Calu3 (cell line): ENCODE data around the gene SV2A. TPM values are rescaled to one million over a fixed set of nuclear protein-coding genes. Genes with fewer than 3 reads are reported as not detected.

ENCODE experiments used
- BruUV-seq: library from RNA; stranded (reverse); fragments of 400-500 nt; replicated peaks from 2 replicates; lab custom pipeline; 2021; lab: Mats Ljungman, UMichigan
- CTCF ChIA-PET: fragments of 300-600 bp; sonication (Branson Sonifier 250); formaldehyde crosslinking; loops from one replicate; lab custom pipeline; 2022; ENCODE audit warnings: antibody characterized with exemption; lab: Charles Lee
- DNase-seq: peaks from one replicate; pipeline ENCODE4 v3.0.0; 2022
- H3K27ac Mint-ChIP-seq: one replicate; pipeline ENCODE4 v1.8.0; 2022; ENCODE audit warnings: mixed read lengths; ENCODE audit not compliant: unreplicated experiment
- H3K27me3 Mint-ChIP-seq: one replicate; pipeline ENCODE4 v1.8.0; 2022; ENCODE audit warnings: mixed read lengths; ENCODE audit not compliant: unreplicated experiment
- H3K36me3 Mint-ChIP-seq: one replicate; pipeline ENCODE4 v1.8.0; 2022; ENCODE audit warnings: mild to moderate bottlenecking, moderate library complexity, mixed read lengths; ENCODE audit not compliant: insufficient read depth, unreplicated experiment
- H3K4me1 Mint-ChIP-seq: one replicate; pipeline ENCODE4 v1.8.0; 2022; ENCODE audit warnings: mild to moderate bottlenecking, low read depth, mixed read lengths; ENCODE audit not compliant: unreplicated experiment
- H3K4me3 Mint-ChIP-seq: one replicate; pipeline ENCODE4 v1.8.0; 2022; ENCODE audit warnings: mild to moderate bottlenecking, low read depth, moderate library complexity, mixed read lengths; ENCODE audit not compliant: unreplicated experiment
- H3K9me3 Mint-ChIP-seq: one replicate; pipeline ENCODE4 v1.8.0; 2022; ENCODE audit warnings: low read depth, mixed read lengths; ENCODE audit not compliant: unreplicated experiment
- intact Hi-C: fragments of 100-400 bp; cut with micrococcal nuclease; formaldehyde crosslinking; loops from one replicate; pipeline ENCODE4 v1.10.0; 2022; ENCODE audit not compliant: unreplicated experiment
- total RNA-seq: library from RNA; stranded (reverse); gene quantifications from 2 replicates; pipeline ENCODE4 v1.2.3, GENCODE V29; 2022
- TF ChIP-seq, protein P1 (sequence below): fragments of 200-600 bp; IDR thresholded peaks from one replicate; pipeline ENCODE4 v1.8.0; 2022; ENCODE audit warnings: antibody characterized with exemption; ENCODE audit not compliant: unreplicated experiment

The SV2A gene
- total RNA-seq, 1 experiment from 2014 or later = 0.12 TPM

DNA sequence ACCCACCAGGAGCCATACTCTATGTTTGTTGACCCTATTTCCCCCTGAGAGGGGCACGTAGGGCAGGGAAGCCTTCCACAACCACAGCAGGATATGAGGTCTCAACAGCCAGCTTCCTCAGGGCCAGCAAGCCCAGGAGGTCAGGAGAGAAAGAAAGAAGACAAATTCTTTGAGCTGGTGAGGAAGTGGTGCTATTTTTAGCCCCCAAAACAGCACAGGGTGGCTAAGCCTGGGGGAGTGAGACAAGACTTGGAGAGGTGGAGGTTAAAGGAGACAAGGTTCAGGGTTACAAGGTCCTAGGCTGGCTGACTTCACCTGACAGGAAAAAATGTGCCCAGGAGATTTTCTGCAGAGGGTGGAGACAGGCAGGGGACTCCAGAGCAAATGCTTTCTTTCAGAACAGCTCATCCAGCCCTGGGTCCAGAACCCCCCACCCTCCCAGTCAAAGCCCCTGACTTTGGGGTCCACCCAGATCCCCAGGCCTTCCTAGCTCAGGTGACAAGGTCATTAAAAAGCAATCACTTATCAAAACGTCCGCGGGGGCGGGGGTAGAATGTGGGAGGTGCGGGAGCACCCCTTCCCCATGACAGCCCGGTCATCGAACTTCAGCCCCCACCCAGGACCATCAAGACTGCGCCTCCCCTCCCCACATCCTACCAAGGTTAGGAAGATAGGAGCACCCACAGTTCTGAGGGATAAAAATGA lies 1.3 kb downstream of the SV2A start:
- TF ChIP-seq, protein P1, sequence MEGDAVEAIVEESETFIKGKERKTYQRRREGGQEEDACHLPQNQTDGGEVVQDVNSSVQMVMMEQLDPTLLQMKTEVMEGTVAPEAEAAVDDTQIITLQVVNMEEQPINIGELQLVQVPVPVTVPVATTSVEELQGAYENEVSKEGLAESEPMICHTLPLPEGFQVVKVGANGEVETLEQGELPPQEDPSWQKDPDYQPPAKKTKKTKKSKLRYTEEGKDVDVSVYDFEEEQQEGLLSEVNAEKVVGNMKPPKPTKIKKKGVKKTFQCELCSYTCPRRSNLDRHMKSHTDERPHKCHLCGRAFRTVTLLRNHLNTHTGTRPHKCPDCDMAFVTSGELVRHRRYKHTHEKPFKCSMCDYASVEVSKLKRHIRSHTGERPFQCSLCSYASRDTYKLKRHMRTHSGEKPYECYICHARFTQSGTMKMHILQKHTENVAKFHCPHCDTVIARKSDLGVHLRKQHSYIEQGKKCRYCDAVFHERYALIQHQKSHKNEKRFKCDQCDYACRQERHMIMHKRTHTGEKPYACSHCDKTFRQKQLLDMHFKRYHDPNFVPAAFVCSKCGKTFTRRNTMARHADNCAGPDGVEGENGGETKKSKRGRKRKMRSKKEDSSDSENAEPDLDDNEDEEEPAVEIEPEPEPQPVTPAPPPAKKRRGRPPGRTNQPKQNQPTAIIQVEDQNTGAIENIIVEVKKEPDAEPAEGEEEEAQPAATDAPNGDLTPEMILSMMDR = no peak
- no peaks in the 10 kb centered on the region for H3K36me3 Mint-ChIP-seq
- no peak overlapping the region for H3K4me3 Mint-ChIP-seq
- intact Hi-C loops = no loop called here
- no peak for DNase-seq
- BruUV-seq = no TSS peak
- CTCF ChIA-PET = no interaction called here
- no peak overlapping the region for H3K27ac Mint-ChIP-seq
- peaks cover 46% of the 10 kb centered on the region for H3K27me3 Mint-ChIP-seq
- no peaks in the 10 kb centered on the region for H3K9me3 Mint-ChIP-seq
- H3K4me1 Mint-ChIP-seq = no peaks in the 10 kb centered on the region

DNA sequence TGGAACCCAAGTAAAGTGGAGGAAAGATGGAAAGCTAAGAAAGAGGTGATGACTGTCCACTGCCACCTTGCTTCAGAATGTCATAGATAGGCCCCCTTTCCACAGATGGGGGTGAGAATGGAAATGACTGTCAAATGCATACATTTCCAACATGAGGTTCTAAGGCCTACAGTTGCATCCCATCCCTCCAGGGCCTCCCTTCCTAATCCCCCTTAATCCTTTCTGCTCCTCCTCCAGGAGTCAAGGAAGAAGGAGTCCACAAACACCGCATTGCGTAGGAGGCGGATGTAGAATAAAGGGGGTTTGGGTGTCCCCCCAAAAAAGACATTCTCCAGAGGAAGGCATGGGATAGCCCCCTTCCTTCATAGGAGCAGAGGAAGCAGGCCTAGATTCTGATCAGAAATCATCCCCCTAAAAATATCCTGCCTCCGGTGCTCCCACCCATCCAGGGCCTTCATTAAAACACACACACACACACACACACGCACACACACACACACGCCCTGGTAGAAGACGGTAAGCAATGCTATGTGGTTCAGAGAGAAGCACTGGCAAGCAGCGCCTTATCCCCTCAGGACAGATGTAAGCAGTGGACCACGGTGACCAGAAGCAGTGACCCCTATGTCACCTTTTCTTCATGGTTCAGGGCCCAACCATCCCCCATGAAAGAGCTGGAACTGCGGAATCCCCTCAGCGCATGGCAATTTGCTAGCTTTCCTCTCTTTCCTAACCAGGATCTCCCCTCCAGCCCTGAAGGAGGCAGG lies 2.0 kb downstream of the SV2A start:
- no TSS peak for BruUV-seq
- no peak overlapping the region for H3K27ac Mint-ChIP-seq
- peaks cover 51% of the 10 kb centered on the region for H3K27me3 Mint-ChIP-seq
- no peak for DNase-seq
- no peak overlapping the region for H3K4me3 Mint-ChIP-seq
- no peaks in the 10 kb centered on the region for H3K36me3 Mint-ChIP-seq
- TF ChIP-seq, protein P1 = no peak
- H3K9me3 Mint-ChIP-seq = no peaks in the 10 kb centered on the region
- CTCF ChIA-PET = no interaction called here
- intact Hi-C loops = no loop called here
- H3K4me1 Mint-ChIP-seq = no peaks in the 10 kb centered on the region

- no peak overlapping the region for H3K4me3 Mint-ChIP-seq
- BruUV-seq = no TSS peak
- no peak for DNase-seq
- TF ChIP-seq, protein P1 = no peak
- H3K4me1 Mint-ChIP-seq = no peaks in the 10 kb centered on the region
- intact Hi-C loops = no loop called here
- H3K36me3 Mint-ChIP-seq = no peaks in the 10 kb centered on the region
- CTCF ChIA-PET = interaction anchor here (0.6 kb wide), 1 partner anchor 235 kb away, joined by 3 read pairs; the partner anchor contains the start of gene PLEKHO1
- no peak overlapping the region for H3K27ac Mint-ChIP-seq
- peaks cover 62% of the 10 kb centered on the region for H3K27me3 Mint-ChIP-seq
- no peaks in the 10 kb centered on the region for H3K9me3 Mint-ChIP-seq
Measured at GRCh38 chr1:149914545-149914944, 3.1 kb downstream of the SV2A start.

- intact Hi-C loops = no loop called here
- no peak for DNase-seq
- Mint-ChIP-seq H3K36me3 (peaks cover 4% of the 10 kb centered on the region), H3K4me1 (no peaks in the 10 kb centered on the region), H3K9me3 (no peaks in the 10 kb centered on the region), H3K4me3 (no peak overlapping the region), H3K27me3 (peaks cover 18% of the 10 kb centered on the region), H3K27ac (no peak overlapping the region)
- BruUV-seq = no TSS peak
- TF ChIP-seq, protein P1 = no peak
- CTCF ChIA-PET = no interaction called here
Measured at GRCh38 chr1:149906570-149907075, 11.0 kb downstream of the SV2A start.
